Hematopoietic multipotent progenitor cell (in vitro differentiated cells): Measurements from ENCODE around the gene COL8A1. TPM values are rescaled to one million over a fixed set of nuclear protein-coding genes. Genes with fewer than 3 reads are reported as not detected.
A peak's percentile ranks its signal among the peaks of the same experiment; 100 is the strongest.

Experiments used
- DNase-seq, 3 donors: peaks; one replicate each; pipeline ENCODE4 v3.0.0-alpha.2; 2011 to 2015; ENCODE audit warnings: low read depth in 2 of 3, low spot score in 2 of 3
- total RNA-seq: library from RNA; depleted of rRNA; stranded (reverse); fragments of >200 nt; gene quantifications from one replicate; pipeline ENCODE4 v1.2.3, GENCODE V29; 2012

Gene COL8A1
- total RNA-seq, 1 donor = not detected

DNA sequence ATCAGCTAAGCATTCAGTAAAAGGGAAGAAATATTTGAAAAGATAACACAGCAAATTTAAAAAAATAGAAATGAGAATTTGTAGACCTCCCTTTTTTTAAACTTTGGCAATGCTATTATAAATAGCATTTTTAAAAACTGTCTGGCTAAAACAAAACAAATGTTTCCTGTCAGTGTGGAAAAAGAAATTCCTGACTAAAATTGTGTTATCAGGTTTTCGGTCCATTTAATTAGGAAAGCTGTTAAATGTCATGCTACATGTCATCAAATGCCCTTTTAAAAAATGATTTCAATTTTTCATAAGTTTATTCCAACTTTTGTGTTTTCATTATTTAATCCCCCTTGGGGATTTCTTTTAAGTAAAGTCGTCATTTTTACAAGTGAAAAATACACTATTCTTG lies 29.6 kb downstream of the COL8A1 start:
- no peak for DNase-seq

DNA sequence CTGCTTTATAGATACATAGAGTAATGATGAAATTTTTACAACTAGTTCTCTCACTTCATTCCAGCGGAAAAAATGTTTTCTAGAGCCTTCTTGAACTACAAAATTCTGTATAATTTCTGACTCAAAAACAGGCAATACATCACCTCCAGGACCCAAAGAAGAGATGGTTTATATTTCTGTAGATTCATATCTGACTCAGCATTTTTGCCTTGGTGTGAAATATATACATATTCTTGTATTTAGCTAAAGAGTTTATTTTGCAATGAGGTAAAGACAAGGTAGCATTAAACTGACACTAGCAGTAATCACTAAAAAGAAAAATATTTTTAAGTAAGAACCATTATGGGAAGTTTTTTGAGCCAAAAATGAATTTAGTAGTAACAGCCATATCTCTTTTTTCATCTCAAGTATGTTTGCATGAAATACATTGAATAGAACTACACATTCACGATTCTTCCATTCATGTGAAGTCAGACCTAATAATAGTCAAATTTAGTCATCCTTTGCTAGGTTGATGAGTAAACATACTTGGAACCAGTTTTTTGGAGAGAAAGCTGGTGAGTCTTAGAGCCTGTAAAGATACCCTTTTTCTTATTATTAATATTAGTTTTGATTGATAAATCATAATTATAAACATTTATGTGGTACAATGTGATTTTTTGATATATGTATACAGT lies 31.6 kb downstream of the COL8A1 start:
- DNase-seq = no peak

DNA sequence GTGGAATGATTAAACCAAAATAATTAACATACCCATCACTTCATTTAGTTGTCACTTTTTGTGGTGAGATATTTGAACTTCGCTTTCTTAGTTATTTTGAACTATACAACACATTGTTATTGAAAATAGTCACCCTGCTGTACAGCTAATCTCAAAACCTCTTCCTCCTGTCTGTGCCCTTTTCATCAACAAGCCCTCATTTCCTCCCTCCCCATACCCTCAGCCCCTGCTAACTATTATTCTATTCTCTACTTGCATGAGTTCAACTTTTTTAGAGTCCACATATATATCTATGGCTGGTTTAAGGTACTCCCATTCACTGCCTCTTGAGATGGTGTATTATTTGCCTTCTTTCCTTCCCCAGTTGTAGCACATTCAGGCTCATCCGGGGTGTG lies 32.2 kb downstream of the COL8A1 start:
- no peak for DNase-seq

DNA sequence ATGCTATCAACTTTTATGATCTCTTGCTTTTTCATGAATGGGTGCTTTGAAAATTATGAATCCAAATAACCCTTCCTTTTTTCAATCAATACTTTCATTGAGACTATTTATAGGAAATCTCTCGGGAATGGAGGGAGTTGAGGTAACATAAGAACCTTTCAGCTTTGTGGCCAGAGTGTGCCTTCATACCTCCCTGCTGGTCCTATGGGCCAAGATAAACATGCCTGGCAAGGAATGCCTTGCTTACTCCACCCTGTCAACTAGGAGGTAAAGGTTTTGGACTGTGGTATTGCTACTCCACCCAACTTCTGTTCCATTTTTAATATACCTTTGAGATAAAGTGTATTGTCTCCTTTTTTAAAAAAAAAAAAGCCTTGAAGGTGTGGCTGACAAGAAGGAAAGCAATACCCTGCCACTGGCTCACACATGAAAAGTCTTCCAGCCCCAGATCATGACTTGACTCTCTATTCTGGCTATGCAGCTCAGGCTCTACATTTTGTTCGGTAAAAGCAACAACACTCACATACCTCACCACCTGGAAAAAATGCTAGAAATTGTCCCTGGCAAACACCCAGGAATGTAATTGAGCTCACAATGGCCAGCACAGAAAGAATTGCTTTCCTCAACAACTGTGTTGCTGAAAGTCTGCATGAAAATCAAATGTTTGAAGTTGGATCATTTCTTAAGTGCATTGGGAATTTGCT lies 35.8 kb downstream of the COL8A1 start:
- DNase-seq = no peak

- DNase-seq = no peak
Measured at GRCh38 chr3:99678023-99678422, 39.6 kb downstream of the COL8A1 start.

- DNase-seq = no peak
Measured at GRCh38 chr3:99678896-99679295, 40.5 kb downstream of the COL8A1 start.

GRCh38 chr3:99681512-99681911 lies 43.1 kb downstream of the COL8A1 start:
- DNase-seq = no peak

DNA sequence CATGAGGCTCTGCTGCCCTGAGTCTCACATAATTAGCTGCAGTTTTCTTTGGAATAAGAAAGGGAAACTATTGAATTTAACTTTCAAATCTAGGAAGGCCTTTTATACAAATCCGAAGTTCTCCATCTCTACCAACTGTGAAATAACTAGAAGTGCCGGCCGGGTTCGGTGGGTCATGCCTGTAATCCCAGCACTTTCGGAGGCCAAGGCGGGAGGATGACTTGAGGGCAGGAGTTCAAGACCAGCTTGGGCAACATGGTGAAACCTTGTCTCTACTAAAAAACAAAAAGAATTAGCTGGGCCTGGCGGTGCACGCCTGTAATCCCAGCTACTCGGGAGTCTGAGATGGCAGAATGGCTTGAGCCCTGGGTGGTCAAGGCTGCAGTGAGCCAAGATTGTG lies 43.6 kb downstream of the COL8A1 start:
- DNase-seq = no peak

DNA sequence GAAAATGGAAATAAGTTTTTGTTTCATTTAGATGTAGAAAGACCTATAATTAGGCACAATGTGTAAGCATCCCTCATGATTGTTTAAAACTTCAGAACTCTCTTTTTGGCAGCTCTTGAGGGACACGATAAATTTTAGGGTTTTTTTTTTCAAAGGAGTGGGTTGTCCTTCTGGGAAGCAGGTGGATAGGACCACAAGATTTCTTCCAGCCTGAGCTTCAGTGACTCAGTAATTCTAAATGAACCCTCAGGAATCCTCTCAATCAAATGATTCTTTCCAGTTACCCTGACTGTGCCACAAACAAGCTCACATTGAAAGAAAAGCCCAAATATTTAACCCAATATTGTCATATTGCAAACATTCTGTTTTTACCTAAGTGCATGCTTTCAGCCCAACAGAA lies 45.1 kb downstream of the COL8A1 start:
- DNase-seq = no peak

DNA sequence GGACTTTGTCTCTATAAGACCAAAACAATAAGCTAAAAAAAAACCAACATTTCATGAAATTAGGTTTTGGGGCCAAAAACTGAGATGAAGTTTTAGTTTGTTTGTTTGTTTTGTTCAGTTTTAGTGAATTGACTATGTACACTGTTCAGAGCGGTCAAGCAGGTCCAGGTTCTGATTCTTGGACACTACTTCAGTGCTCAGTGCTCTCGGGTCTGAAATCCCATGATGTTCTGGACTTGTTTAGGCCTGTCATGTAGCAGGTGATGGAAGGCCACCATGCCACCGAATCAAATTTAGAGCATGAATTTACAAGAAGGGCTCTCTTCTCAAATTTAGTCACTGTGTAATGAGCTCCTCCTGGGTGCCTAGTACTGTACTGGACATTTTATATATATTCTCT lies 45.5 kb downstream of the COL8A1 start:
- no peak for DNase-seq

DNA sequence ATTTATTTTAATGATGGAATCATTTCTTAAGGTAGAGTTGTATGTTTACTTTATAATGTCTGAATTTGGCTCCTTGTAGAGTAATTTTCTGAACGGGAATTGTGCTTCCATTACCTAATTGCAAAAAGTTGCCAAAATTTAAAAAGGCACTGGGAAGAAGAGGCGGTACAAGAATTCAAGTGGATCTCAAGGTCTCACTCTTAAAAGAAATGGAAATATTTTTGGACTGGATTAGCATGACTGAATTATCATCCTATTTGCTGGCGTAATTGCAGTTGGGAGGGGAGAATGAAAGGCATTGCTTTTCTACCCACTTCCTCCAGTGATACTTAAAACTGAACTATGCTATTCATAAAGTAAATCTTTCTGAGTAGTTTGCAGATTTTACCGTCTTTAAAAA lies 46.2 kb downstream of the COL8A1 start:
- no peak for DNase-seq

DNA sequence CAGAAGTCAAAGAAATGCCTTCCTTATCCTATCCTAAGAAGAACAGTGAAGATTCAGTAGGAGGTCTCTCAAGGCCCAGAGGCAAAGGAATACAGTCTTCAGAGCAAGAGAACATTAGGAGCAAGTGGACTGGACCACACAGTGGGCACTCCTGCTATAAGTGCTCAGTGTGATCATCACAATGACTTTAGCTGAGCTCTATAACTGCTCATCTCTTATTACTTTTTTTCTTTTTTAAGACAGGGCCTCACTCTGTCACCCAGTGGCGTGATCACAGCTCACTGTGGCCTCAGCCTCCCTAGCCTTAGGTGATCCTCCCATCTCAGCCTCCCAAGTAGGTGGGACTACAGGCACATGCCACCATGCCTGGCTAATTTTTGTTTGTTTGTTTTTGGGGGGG lies 48.1 kb downstream of the COL8A1 start:
- DNase-seq = no peak

GRCh38 chr3:99686955-99687612 lies 48.7 kb downstream of the COL8A1 start:
- DNase-seq = peak in 2 of 3 donors; percentile 13 to 36

DNA sequence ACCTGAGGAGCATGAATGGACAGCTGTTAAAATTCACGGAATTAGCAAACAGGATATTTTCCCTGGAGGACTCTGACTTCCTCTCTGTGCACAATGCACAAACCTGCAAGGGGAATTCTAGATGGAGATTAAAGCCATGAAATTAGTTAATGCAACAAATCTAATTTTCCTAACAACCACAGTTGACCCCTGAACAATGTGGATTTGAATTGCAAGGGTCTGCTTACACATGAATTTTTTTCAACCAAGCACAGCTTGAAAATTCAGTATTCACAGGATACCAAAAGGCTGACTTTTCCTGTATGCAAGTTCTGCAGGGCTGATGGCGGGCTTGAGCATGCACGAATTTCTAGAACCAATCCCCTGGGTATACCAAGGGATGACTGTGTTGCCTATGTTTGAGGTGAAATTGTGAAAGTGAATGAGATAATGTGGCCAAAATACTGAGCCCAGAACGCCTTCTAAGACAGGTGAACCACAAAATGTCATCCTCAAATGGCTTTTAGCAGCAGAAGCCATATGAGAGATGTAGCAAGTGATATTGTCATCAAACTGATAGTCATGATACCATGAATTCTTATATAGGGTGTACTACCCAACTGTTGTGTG lies 52.5 kb downstream of the COL8A1 start:
- no peak for DNase-seq

- no peak for DNase-seq
Measured at GRCh38 chr3:99693636-99694035, 55.2 kb downstream of the COL8A1 start.

GRCh38 chr3:99696497-99696896 lies 58.1 kb downstream of the COL8A1 start:
- DNase-seq = no peak

GRCh38 chr3:99697250-99697649 lies 58.9 kb downstream of the COL8A1 start:
- DNase-seq = no peak

DNA sequence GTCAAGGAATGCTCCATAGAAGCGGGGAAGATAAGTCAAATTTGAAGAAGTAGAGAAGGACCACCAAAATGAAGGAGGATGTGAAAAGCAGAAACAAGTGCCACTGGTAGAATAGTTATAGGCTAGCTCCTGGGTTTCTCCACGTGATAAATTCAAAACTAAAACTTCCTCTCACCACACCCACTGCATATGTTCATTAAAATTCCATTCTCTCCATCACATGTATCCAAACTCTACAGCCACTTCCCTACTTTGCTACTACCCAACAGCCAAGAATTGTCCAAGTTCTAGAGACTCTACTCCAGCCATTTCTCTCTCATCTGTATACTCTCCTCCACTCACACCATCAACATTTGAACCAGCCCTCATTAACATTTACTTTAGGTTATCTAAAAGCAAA lies 60.5 kb downstream of the COL8A1 start:
- DNase-seq = no peak

DNA sequence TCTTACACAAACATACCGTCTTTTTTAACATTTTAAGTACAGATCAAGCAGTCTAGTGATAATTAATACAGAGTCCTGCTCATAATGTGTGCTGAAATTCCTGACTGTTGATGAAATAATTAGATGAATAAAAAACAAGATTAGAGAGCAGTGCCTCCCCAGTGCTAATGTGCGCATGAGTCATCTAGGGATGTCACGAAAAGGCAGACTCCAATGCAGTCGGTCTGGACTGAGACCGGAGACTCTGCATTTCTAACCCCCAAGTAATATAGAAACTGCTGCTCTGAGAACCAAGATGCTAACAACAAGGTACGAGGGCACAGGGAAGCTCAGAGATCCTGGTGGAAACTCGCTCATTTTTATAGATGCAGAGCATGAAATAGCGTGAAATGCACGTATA lies 61.4 kb downstream of the COL8A1 start:
- DNase-seq = no peak

- no peak for DNase-seq
Measured at GRCh38 chr3:99700631-99701268, 62.4 kb downstream of the COL8A1 start.
